Endothelial cell of umbilical vein (primary cell): ENCODE data around the gene KIAA1755. TPM values are rescaled to one million over a fixed set of nuclear protein-coding genes. Genes with fewer than 3 reads are reported as not detected.

Source experiments
- BruUV-seq: library from RNA; stranded (reverse); fragments of 400-500 nt; replicated peaks from 2 replicates; lab custom pipeline; 2021; lab: Mats Ljungman, UMichigan
- CTCF ChIA-PET: fragments of 300-600, 350-600 bp; sonication (Branson Sonifier 250); formaldehyde crosslinking; loops from one replicate; lab custom pipeline; 2021; ENCODE audit warnings: antibody characterized with exemption, inconsistent platforms; lab: Charles Lee
- POLR2A ChIA-PET: fragments of 300-600, 350-600 bp; sonication (Branson Sonifier 250); formaldehyde crosslinking; loops from one replicate; lab custom pipeline; 2021; ENCODE audit warnings: antibody characterized with exemption, inconsistent platforms; lab: Charles Lee
- DNase-seq: peaks from one replicate; pipeline ENCODE4 v3.0.0-alpha.2; 2011; ENCODE audit warnings: low read depth, low spot score
- FAIRE-seq: peaks from 2 replicates; lab custom pipeline; 2011; peaks lifted over from hg19 to GRCh38; lab: Jason Lieb, UNC
- H2AFZ ChIP-seq: 2 replicates; pipeline ENCODE4 v1.6.0; 2012; ENCODE audit warnings: low read depth, low read length, control low read depth, inconsistent platforms
- H3K27ac ChIP-seq: 2 replicates; pipeline ENCODE4 v1.5.1; 2011; ENCODE audit warnings: low read depth, mild to moderate bottlenecking, control low read depth, low read length, moderate library complexity; ENCODE audit not compliant: insufficient read depth
- H3K27me3 ChIP-seq, 2 experiments: 2 replicates each; pipeline versions ENCODE4 v1.6.0 to v1.6.1; 2011; ENCODE audit warnings: low read length in 2 of 2, mixed read lengths in 1 of 2; ENCODE audit not compliant: control insufficient read depth in 2 of 2, insufficient read depth in 2 of 2
- H3K36me3 ChIP-seq, 2 experiments: 2 replicates in 1 of 2; 3 replicates in 1 of 2; pipeline ENCODE4 v1.5.1; 2011; ENCODE audit warnings: low read length in 2 of 2, mild to moderate bottlenecking in 1 of 2, moderate library complexity in 1 of 2; ENCODE audit not compliant: control insufficient read depth in 2 of 2, insufficient read depth in 2 of 2; ENCODE audit errors: extremely low read depth in 1 of 2
- H3K4me1 ChIP-seq: 3 replicates; pipeline ENCODE4 v1.5.1; 2011; ENCODE audit warnings: mild to moderate bottlenecking, low read length; ENCODE audit not compliant: control insufficient read depth, insufficient read depth; ENCODE audit errors: extremely low read depth
- H3K4me2 ChIP-seq: 2 replicates; pipeline ENCODE4 v1.6.1; 2011; ENCODE audit warnings: low read length, control low read depth, mixed read lengths; ENCODE audit not compliant: insufficient read depth
- H3K4me3 ChIP-seq, 3 experiments: fragments of 200-600 bp in 1 of 3; sonication (generic), shearing (Covaris generic) in 1 of 3; replicated peaks in 1 of 3; 2 replicates each; pipeline ENCODE4 v1.5.1; 2011 to 2016; ENCODE audit warnings: control low read depth in 3 of 3, low read length in 3 of 3, mild to moderate bottlenecking in 2 of 3, inconsistent platforms in 1 of 3, low read depth in 1 of 3, moderate library complexity in 1 of 3; ENCODE audit not compliant: insufficient read depth in 1 of 3
- H3K79me2 ChIP-seq: 2 replicates; pipeline ENCODE4 v1.6.0; 2012; ENCODE audit warnings: low read length, inconsistent platforms; ENCODE audit not compliant: control insufficient read depth, insufficient read depth
- H3K9ac ChIP-seq: replicated peaks from 2 replicates; pipeline ENCODE3; 2011; ENCODE audit warnings: low read length, control low read depth; ENCODE audit not compliant: insufficient read depth; ENCODE audit errors: extremely low read depth
- H3K9me1 ChIP-seq: replicated peaks from 3 replicates; pipeline ENCODE4 v1.6.0; 2011; ENCODE audit warnings: mild to moderate bottlenecking, low read length; ENCODE audit not compliant: control insufficient read depth, insufficient read depth; ENCODE audit errors: extremely low read depth
- H3K9me3 ChIP-seq: replicated peaks from 2 replicates; pipeline ENCODE4 v1.5.1; 2012; ENCODE audit warnings: low read length, inconsistent platforms; ENCODE audit not compliant: control insufficient read depth, insufficient read depth
- H4K20me1 ChIP-seq: replicated peaks from 2 replicates; pipeline ENCODE3; 2011; ENCODE audit warnings: mild to moderate bottlenecking, low read length; ENCODE audit not compliant: control insufficient read depth, insufficient read depth; ENCODE audit errors: extremely low read depth
- EZH2 ChIP-seq: IDR thresholded peaks from 2 replicates; pipeline ENCODE4 v1.6.1; 2012; ENCODE audit warnings: borderline replicate concordance, low read depth, mild to moderate bottlenecking, moderate library complexity, low read length, inconsistent platforms; ENCODE audit not compliant: severe bottlenecking
- FOS ChIP-seq: IDR thresholded peaks from 2 replicates; pipeline ENCODE4 v1.6.1; 2011; ENCODE audit warnings: mild to moderate bottlenecking, low read length, moderate library complexity, borderline replicate concordance; ENCODE audit not compliant: insufficient read depth
- GATA2 ChIP-seq: IDR thresholded peaks from 2 replicates; pipeline ENCODE4 v1.7.0; 2011; ENCODE audit warnings: low read depth, mild to moderate bottlenecking, moderate library complexity, mixed read lengths, low read length; ENCODE audit not compliant: insufficient read length, insufficient read depth
- JUN ChIP-seq: IDR thresholded peaks from 2 replicates; pipeline ENCODE4 v1.6.1; 2011; ENCODE audit warnings: borderline replicate concordance, low read depth; ENCODE audit not compliant: insufficient read length, insufficient read depth
- MYC ChIP-seq: IDR thresholded peaks from one replicate; pipeline ENCODE4 v1.6.1; 2011; ENCODE audit warnings: mild to moderate bottlenecking, low read depth, low read length
- POLR2A ChIP-seq: IDR thresholded peaks from 2 replicates; pipeline ENCODE4 v1.6.1; 2012; ENCODE audit warnings: low read depth, mild to moderate bottlenecking, control low read depth, low read length
- POLR2AphosphoS5 ChIP-seq: IDR thresholded peaks from 2 replicates; pipeline ENCODE4 v1.6.1; 2012; ENCODE audit warnings: low read depth, mild to moderate bottlenecking, control low read depth, low read length, moderate library complexity; ENCODE audit not compliant: insufficient read depth
- dilution Hi-C: fragments of 300-500 bp; cut with MboI; formaldehyde crosslinking; loops from one replicate; pipeline ENCODE4 v1.15.0; 2019; ENCODE audit warnings: low sequenced_read_pairs; ENCODE audit not compliant: extremely low pct_ligation_motif_present
- intact Hi-C: fragments of 100-400 bp; cut with micrococcal nuclease; formaldehyde crosslinking; loops from one replicate; pipeline ENCODE4 v1.10.0; 2022
- polyA plus RNA-seq, 4 experiments: library from polyadenylated mRNA; depleted of rRNA in 3 of 4; stranded (reverse) in 3 of 4; unstranded in 1 of 4; fragments of >200 nt; gene quantifications; 2 replicates each; pipeline versions ENCODE4 v1.2.1 to v1.2.3, GENCODE V29; 2011 to 2012; ENCODE audit warnings: missing spikeins in 1 of 4
- total RNA-seq: library from RNA; stranded (reverse); gene quantifications from 2 replicates; pipeline ENCODE4 v1.2.3, GENCODE V29; 2021

The KIAA1755 gene
- total and polyA plus RNA-seq, 2 donors (not counting 3 experiments of a cell fraction or from before 2014, with no cell fraction given) = 0.36 to 0.51 TPM

- Histone ChIP-seq H3K9ac (no peak overlapping the region), H3K4me3 (no peak overlapping the region), H3K27me3 (no peaks in the 10 kb centered on the region), H2AFZ (no peak overlapping the region), H3K27ac (no peak overlapping the region), H3K4me2 (no peak overlapping the region), H3K79me2 (no peaks in the 10 kb centered on the region), H3K9me3 (no peaks in the 10 kb centered on the region), H4K20me1 (no peaks in the 10 kb centered on the region), H3K4me1 (peaks cover 16% of the 10 kb centered on the region), H3K36me3 (no peaks in the 10 kb centered on the region), H3K9me1 (no peaks in the 10 kb centered on the region)
- no peak for TF ChIP-seq POLR2A
- no peak for TF ChIP-seq JUN
- no peak for TF ChIP-seq GATA2
- TF ChIP-seq EZH2 = no peak
- TF ChIP-seq FOS = no peak
- TF ChIP-seq POLR2AphosphoS5 = no peak
- TF ChIP-seq MYC = no peak
- no TSS peak for BruUV-seq
- FAIRE-seq = no peak
- intact Hi-C loops = no loop called here
- DNase-seq = no peak
- POLR2A ChIA-PET = interaction anchor here (0.6 kb wide), 1 partner anchor 11 kb away, joined by 3 read pairs; no protein-coding TSS in a partner anchor
- dilution Hi-C loops = no loop called here
- CTCF ChIA-PET = interaction anchor here (0.7 to 2.4 kb wide), 6 partner anchors 44 to 611 kb away, joined by 3 to 13 read pairs (median 3); no protein-coding TSS in a partner anchor
Measured at GRCh38 chr20:38175304-38176180, 85.0 kb downstream of the KIAA1755 start.
